ENCODE measurements around the gene TTBK1.
"Not testable (repeated sequence)": the region's sequence is repeated elsewhere in the genome, so short reads cannot be mapped to it uniquely, and the experiment has no call there.

Gene TTBK1

GRCh38 chr6:43287717-43288679, 44.7 kb downstream of the TTBK1 start:
- no peak for DNase-seq (ENCODE audit: low read depth in 2 of 2)

GRCh38 chr6:43290339-43290904, 47.1 kb downstream of the TTBK1 start:
- no peak for DNase-seq (ENCODE audit: low read depth in 2 of 2)

- DNase-seq (ENCODE audit: low read depth in 2 of 2): no peak
These were observed 47.6 kb downstream of the TTBK1 start for GRCh38 chr6:43290905-43291355.

GRCh38 chr6:43291708-43292107, 48.4 kb downstream of the TTBK1 start:
- DNase-seq (ENCODE audit: low read depth in 2 of 2): no peak

- DNase-seq (ENCODE audit: low read depth in 2 of 2): no peak
These were observed 49.1 kb downstream of the TTBK1 start for GRCh38 chr6:43292341-43292740.

GRCh38 chr6:43292763-43293318, 49.6 kb downstream of the TTBK1 start:
- DNase-seq (ENCODE audit: low read depth in 2 of 2): no peak

- DNase-seq (ENCODE audit: low read depth in 2 of 2): no peak
These were observed 50.4 kb downstream of the TTBK1 start for GRCh38 chr6:43293698-43294097.

- no peak for DNase-seq (ENCODE audit: low read depth in 2 of 2)
These were observed 51.3 kb downstream of the TTBK1 start for GRCh38 chr6:43294536-43294935.

GRCh38 chr6:43295456-43295855, 52.2 kb downstream of the TTBK1 start:
- DNase-seq (ENCODE audit: low read depth in 2 of 2): no peak

- no peak for DNase-seq (ENCODE audit: low read depth in 2 of 2)
These were observed 53.7 kb downstream of the TTBK1 start for GRCh38 chr6:43296780-43297497.

GRCh38 chr6:43297644-43298564, 54.6 kb downstream of the TTBK1 start, which contains the start of gene SLC22A7:
SLC22A7 (plus strand) TSS chr6:43298260; CDS start chr6:43298359, 99 bp downstream.
- DNase-seq (ENCODE audit: low read depth in 2 of 2): no peak

GRCh38 chr6:43298565-43299337, 55.5 kb downstream of the TTBK1 start:
- DNase-seq (ENCODE audit: low read depth in 2 of 2): no peak

GRCh38 chr6:43299338-43300293, 56.3 kb downstream of the TTBK1 start:
- no peak for DNase-seq (ENCODE audit: low read depth in 2 of 2)

- no peak for DNase-seq (ENCODE audit: low read depth in 2 of 2)
These were observed 58.0 kb downstream of the TTBK1 start for GRCh38 chr6:43301081-43301870.

- DNase-seq (ENCODE audit: low read depth in 2 of 2): no peak
These were observed 58.8 kb downstream of the TTBK1 start for GRCh38 chr6:43302126-43302525.

- DNase-seq (ENCODE audit: low read depth in 2 of 2): not testable (repeated sequence)
These were observed 59.7 kb downstream of the TTBK1 start for GRCh38 chr6:43303006-43303405.

GRCh38 chr6:43303751-43304331, 60.6 kb downstream of the TTBK1 start:
- no peak for DNase-seq (ENCODE audit: low read depth in 2 of 2)

- no peak for DNase-seq (ENCODE audit: low read depth in 2 of 2)
These were observed 61.1 kb downstream of the TTBK1 start for GRCh38 chr6:43304361-43304760.

Measured in stimulated activated CD8-positive, alpha-beta memory T cell treated with anti-CD3 and anti-CD28 coated beads, Interleukin-15, amount 100 ng/mL, for 48 hours (primary cell).